GM18520 (cell line): ENCODE measurements around the gene RPTOR.
"Not testable (repeated sequence)": the region's sequence is repeated elsewhere in the genome, so short reads cannot be mapped to it uniquely, and the experiment has no call there.

Experiments
- ATAC-seq: cut with Tn5 transposase; IDR thresholded peaks from one replicate; pipeline ENCODE4 v1.9.1; 2021; ENCODE audit not compliant: unreplicated experiment

RPTOR gene

DNA sequence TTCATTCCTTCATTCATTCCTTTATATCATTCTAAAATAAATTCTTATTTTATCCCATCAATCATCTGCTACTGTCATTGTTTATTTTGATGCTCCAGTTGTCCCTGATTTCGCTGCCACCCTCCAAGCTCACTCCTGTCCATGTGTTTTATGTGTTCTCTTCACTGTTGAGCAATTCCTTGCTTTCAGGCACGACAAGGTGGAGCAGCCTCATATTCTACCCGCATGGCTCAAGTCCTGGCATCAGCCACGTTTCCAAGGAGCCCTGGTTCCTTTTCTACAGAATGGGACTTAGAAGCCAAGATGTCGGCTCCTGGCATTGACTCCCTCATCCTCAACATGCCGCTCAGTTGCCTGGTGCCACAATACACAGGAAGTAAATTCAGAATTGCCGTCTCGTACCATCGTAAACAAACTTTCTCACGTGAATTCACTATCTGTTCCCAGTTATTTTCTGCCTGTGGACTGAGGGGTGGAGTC lies 139.0 kb downstream of the RPTOR start:
- ATAC-seq: no peak

DNA sequence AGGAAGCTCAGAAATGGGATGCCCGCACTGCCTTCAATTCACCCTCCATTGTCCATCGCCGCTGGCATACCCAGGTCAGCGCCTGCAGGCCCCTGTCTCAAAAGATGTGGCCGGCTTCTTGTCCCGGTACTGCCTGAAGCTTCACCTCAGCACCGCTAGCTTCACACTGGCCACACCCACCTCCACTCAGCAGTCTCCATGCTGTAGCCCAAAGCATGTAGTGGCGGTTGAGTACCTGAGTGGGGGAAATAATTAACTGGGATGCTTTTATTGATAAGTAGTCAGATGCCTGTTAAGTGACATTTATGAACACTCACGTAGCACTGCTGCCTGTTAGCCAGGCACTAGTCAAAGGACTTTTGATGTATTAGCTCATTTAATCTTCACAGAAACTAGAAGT lies 143.2 kb downstream of the RPTOR start:
- ATAC-seq: no peak

DNA sequence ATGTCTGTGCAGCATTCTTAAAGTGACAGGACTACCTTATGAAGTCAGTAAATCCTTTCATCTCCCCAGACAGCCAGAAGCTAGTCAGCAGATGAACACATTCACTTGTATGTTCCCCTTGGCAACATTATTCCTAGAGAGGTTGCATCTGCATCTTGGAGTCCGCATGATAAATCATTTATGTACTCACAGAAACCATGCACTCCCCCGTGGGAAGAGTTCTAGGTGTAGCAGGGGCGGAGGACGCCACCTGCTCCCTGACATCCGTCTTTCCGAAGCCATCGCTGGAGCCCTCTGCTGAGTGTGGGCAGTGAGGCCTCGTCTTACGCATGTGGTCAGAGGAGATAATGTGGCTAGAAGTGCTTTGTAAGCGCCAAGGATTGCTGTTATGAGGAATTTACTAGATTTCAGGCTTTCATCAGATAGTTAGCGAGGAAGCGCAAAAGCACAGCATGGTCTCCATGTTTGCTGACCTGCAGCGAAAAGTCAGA lies 144.5 kb downstream of the RPTOR start:
- ATAC-seq: no peak

- ATAC-seq: no peak
These were observed 147.1 kb downstream of the RPTOR start for GRCh38 chr17:80691784-80692183.

GRCh38 chr17:80692931-80693467 lies 148.4 kb downstream of the RPTOR start:
- no peak for ATAC-seq

- ATAC-seq: no peak
These were observed 148.9 kb downstream of the RPTOR start for GRCh38 chr17:80693511-80693910.

GRCh38 chr17:80694085-80694991 lies 149.7 kb downstream of the RPTOR start:
- no peak for ATAC-seq

DNA sequence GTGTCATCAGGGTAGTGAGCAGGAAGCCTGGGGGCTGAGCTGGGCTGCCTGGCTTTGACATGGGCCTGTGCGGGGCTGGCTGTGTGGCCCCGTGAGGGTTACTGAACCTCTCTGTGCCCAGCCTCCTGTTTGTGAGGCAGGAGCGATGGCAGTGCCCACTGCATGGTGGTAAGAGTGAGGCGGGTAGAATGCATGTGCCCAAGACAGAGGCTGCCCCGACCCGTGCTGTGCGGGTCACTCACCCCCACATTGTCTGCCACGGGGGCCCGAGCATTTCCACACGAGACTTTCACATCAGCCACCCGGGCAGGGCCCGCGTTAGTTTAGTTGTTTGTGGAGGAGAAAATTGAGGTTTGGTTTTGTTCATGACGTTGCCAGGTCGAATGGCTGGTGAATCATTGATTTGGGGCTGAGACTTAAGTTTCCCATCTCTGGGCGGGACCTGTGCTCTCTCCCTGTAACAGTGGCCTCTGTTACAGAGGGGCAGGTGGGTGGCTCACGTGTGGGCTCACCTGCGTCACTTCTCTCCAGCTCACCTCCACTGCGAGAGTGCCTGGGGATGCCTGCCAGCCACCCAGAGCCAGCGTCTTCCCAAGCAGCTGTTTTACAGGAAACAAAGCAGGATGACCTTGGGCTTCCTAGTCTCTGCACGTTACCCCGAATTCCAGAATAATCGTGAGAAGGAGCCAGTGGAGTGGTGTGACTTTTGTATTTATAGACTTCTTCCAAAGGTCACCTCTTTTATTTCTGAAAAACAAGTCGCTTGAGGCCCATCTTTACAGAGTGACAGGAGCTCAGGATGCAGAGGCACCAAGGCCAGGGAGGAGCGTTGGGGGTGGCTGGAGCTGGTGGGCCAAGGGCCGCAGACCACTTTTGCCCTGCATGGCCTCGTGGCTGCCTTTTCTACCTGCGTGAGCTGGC lies 150.6 kb downstream of the RPTOR start:
- ATAC-seq: no peak

DNA sequence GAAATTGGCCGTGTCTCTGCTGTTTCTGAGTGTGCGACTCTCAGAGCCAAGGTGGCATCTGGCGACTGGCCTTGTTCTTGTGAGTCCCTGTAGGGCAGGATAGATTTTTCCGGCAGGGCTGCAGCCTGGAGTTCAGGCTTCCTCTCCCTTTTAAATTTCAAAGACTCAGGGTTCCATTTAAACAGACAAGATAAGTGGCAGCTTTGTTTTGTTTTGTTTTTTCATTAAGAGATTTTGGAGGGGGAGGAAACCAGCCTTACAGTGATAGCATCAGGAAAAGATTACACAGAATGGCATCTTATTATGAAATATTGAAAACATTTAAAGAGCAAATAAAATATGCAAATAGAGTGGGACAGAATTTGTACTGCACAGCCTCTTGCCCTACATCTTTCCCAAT lies 151.3 kb downstream of the RPTOR start:
- no peak for ATAC-seq

DNA sequence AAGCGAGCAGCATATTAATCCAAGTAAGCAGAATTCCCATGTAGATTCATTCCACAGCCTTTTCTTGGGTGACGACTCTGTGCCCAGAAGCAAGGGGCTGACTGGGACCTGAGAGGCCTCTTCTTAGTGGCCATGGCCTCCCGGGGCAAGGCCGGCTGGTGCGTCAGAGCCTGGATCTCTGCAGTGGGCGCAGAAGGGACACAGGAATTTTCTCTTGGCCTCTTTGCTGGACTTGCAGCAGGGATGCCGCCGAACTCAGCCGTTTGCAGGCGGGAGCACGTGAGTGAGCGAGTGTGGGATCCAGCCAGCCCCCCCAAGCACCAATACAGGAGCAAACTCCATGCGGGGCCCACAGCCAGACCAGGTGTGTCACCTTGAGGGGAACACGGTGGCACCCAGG lies 151.8 kb downstream of the RPTOR start:
- no peak for ATAC-seq

- no peak for ATAC-seq
These were observed 152.3 kb downstream of the RPTOR start for GRCh38 chr17:80696964-80697363.

GRCh38 chr17:80698297-80698696 lies 153.7 kb downstream of the RPTOR start:
- no peak for ATAC-seq

DNA sequence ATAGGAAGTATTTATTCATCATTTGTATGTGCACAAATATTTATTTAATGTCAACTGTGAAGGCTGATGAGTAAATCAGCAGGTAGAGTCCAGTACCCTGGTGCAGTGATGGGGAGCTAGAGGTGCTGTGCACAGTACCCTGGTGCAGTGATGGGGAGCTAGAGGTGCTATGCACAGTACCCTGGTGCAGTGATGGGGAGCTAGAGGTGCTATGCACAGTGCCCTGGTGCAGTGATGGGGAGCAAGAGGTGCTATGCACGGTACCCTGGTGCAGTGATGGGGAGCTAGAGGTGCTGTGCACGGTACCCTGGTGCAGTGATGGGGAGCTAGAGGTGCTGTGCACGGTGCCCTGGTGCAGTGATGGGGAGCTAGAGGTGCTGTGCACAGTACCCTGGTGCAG lies 154.6 kb downstream of the RPTOR start:
- not testable (repeated sequence) for ATAC-seq

GRCh38 chr17:80701730-80702129 lies 157.1 kb downstream of the RPTOR start:
- no peak for ATAC-seq

GRCh38 chr17:80702315-80703141 lies 157.9 kb downstream of the RPTOR start:
- ATAC-seq: no peak

- ATAC-seq: no peak
These were observed 158.5 kb downstream of the RPTOR start for GRCh38 chr17:80703142-80703478.

DNA sequence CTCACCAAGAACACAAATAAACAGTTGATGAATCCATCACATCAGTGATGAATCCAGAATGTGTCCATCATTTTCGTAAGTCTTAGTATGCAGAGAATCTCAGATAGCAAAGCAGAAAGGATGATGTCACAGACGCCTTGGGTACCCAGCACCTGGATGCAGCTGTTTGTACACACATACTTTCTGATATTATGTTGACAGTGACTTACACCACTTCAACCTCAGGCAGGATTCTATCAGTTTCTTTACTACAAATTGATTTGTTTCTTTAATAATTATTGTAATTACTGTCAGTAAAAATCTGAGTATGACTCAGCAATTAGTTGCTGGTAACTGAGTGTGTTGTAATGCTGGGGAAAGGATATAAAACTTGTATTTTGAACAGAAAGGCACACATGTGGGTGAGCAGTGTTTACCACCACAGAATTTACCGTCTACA lies 159.8 kb downstream of the RPTOR start:
- no peak for ATAC-seq

- no peak for ATAC-seq
These were observed 160.3 kb downstream of the RPTOR start for GRCh38 chr17:80704894-80705293.

- no peak for ATAC-seq
These were observed 161.3 kb downstream of the RPTOR start for GRCh38 chr17:80705988-80706387.

DNA sequence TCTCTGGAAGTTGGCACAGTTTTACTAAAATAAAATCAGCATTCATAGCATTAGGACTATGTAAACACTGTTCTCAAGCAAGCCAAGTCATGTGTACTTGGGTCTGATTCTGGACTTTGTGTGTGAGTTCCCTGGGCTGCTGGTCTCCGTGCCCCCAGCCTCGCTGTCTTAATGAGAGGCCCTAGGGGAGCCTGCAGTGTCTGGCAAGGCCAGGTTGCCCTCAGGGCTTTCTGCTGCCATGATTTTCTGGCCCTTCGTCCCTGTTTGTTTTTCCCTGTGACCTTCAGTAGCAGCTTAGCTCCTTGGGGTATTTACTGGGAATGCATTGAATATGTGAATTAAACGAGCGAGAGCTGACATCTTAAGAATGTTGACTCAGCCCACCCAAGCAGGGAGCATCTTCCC lies 161.8 kb downstream of the RPTOR start:
- ATAC-seq: no peak
